Fibroblast of lung (primary cell): ENCODE results near the gene OR10G6.

Source experiments
- EZH2 ChIP-seq: IDR thresholded peaks from 2 replicates; pipeline ENCODE4 v1.5.1; 2012; ENCODE audit warnings: low read length, control low read depth, mild to moderate bottlenecking; ENCODE audit errors: missing control alignments
- TF ChIP-seq, protein P1 (sequence below), 2 donors: IDR thresholded peaks in 1 of 2; conservative IDR thresholded peaks in 1 of 2; 1 replicate in 1 of 2; 2 replicates in 1 of 2; pipeline ENCODE4 v1.5.1; 2011 to 2012; ENCODE audit warnings: low read length in 2 of 2, control low read depth in 1 of 2, inconsistent platforms in 1 of 2, low read depth in 1 of 2, mild to moderate bottlenecking in 1 of 2

GRCh38 chr11:124043420-124043819 is 48.5 kb upstream of the OR10G6 start:
- TF ChIP-seq, protein P1, sequence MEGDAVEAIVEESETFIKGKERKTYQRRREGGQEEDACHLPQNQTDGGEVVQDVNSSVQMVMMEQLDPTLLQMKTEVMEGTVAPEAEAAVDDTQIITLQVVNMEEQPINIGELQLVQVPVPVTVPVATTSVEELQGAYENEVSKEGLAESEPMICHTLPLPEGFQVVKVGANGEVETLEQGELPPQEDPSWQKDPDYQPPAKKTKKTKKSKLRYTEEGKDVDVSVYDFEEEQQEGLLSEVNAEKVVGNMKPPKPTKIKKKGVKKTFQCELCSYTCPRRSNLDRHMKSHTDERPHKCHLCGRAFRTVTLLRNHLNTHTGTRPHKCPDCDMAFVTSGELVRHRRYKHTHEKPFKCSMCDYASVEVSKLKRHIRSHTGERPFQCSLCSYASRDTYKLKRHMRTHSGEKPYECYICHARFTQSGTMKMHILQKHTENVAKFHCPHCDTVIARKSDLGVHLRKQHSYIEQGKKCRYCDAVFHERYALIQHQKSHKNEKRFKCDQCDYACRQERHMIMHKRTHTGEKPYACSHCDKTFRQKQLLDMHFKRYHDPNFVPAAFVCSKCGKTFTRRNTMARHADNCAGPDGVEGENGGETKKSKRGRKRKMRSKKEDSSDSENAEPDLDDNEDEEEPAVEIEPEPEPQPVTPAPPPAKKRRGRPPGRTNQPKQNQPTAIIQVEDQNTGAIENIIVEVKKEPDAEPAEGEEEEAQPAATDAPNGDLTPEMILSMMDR (conservative IDR thresholded peaks at IDR 0.05 in 1 of 2, IDR thresholded peaks at IDR 0.05 in 1 of 2; ENCODE audit: low read depth in 1 of 2, low read length in 2 of 2), result no peak
- no peak for TF ChIP-seq EZH2
